Measurements from ENCODE around the gene FNDC3B.

The FNDC3B gene

DNA sequence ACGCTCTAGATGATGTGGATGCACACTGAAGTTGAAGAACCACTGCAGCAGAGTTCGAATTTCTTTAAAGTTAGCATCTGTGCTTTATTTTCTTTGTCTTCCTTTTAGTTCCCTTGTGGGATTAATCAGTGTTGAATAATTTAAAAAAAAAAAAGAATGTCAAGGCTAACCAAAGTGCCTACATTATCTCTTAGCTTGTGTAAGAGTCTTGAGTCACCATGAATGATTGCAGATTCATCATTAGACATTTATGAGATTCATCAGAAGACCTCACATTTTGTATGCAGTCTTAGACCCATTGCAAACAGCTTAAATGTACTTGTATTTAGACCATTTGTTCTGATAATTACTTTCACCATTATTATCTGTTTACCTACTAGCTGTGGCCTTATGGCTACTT lies 182.2 kb downstream of the FNDC3B start:
- Histone ChIP-seq H3K4me3 (ENCODE audit: control insufficient read depth in 1 of 7, extremely low read depth in 1 of 7, insufficient read depth in 4 of 7, low read depth in 2 of 7, low read length in 6 of 7) (no peak overlapping the region), H3K9me3 (ENCODE audit: control extremely low read depth in 1 of 5, control insufficient read depth in 4 of 5, insufficient read depth in 2 of 5, low read depth in 1 of 5, low read length in 4 of 5) (no peaks in the 10 kb centered on the region), H3K4me1 (ENCODE audit: control extremely low read depth in 1 of 4, control insufficient read depth in 4 of 4, insufficient read depth in 4 of 4, low read length in 3 of 4) (peaks cover 0 to 5% (median under 1%) of the 10 kb centered on the region in 4 experiments), H3K27ac (ENCODE audit: insufficient read depth in 1 of 2, low read depth in 1 of 2, low read length in 2 of 2, poor library complexity in 1 of 2, severe bottlenecking in 2 of 2) (no peak overlapping the region), H3K27me3 (replicated peaks in 2 of 5; ENCODE audit: control insufficient read depth in 4 of 5, insufficient read depth in 5 of 5, low read length in 4 of 5) (no peaks in the 10 kb centered on the region), H3K36me3 (ENCODE audit: control insufficient read depth in 4 of 4, insufficient read depth in 4 of 4, low read length in 3 of 4) (peaks cover 0 to 15% (median 0%) of the 10 kb centered on the region in 4 experiments)
- ChIA-PET CTCF (interaction anchor here (0.8 to 1.1 kb wide), 2 partner anchors 8 to 15 kb away, joined by 3 read pairs; no protein-coding TSS in a partner anchor), POLR2A (no interaction called here)
- WGBS (ENCODE audit: insufficient coverage), result 100% methylated on average over 2 of the region's 2 CpGs
- DNase-seq, result no peak

- POLR2A ChIA-PET, result no interaction called here
Measured at GRCh38 chr3:172222478-172223071, 183.2 kb downstream of the FNDC3B start.

DNA sequence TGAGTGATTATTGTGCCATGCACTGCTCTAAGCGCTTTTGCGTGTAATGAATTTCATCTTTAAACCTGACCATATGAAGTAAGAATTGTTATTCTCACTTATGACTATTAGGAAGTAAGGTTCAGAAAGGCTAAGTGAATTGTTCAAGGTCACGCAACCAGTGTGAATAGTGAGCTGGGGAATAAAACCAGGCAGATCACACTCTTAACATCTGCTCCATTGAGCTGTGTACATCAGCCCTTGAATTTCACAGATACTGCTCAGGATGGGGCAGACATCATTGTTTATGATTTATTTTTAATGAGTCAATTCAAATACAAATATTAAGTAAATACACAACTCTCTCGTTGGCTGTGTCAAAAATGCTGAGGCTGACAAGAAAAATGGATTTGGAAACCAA lies 184.5 kb downstream of the FNDC3B start:
- Histone ChIP-seq H3K4me1 (ENCODE audit: control extremely low read depth in 1 of 4, control insufficient read depth in 4 of 4, insufficient read depth in 4 of 4, low read length in 3 of 4) (peaks cover 0 to 1% (median under 1%) of the 10 kb centered on the region in 4 experiments), H3K27me3 (replicated peaks in 2 of 5; ENCODE audit: control insufficient read depth in 4 of 5, insufficient read depth in 5 of 5, low read length in 4 of 5) (no peaks in the 10 kb centered on the region), H3K36me3 (ENCODE audit: control insufficient read depth in 4 of 4, insufficient read depth in 4 of 4, low read length in 3 of 4) (peaks cover 0 to 31% (median 2%) of the 10 kb centered on the region in 4 experiments), H3K9me3 (ENCODE audit: control extremely low read depth in 1 of 5, control insufficient read depth in 4 of 5, insufficient read depth in 2 of 5, low read depth in 1 of 5, low read length in 4 of 5) (no peaks in the 10 kb centered on the region), H3K27ac (ENCODE audit: insufficient read depth in 1 of 2, low read depth in 1 of 2, low read length in 2 of 2, poor library complexity in 1 of 2, severe bottlenecking in 2 of 2) (no peak overlapping the region), H3K4me3 (ENCODE audit: control insufficient read depth in 1 of 7, extremely low read depth in 1 of 7, insufficient read depth in 4 of 7, low read depth in 2 of 7, low read length in 6 of 7) (no peak overlapping the region)
- ChIA-PET CTCF (no interaction called here), POLR2A (no interaction called here)
- 100% methylated on average over 1 of the region's 4 CpGs for WGBS (ENCODE audit: insufficient coverage)
- DNase-seq, result no peak

More at GRCh38 chr3:172222478-172223071, 183.2 kb downstream of the FNDC3B start:
- H3K4me3 ChIP-seq (ENCODE audit: control insufficient read depth in 1 of 7, extremely low read depth in 1 of 7, insufficient read depth in 4 of 7, low read depth in 2 of 7, low read length in 6 of 7), result no peak overlapping the region
- H3K9me3 ChIP-seq (ENCODE audit: control extremely low read depth in 1 of 5, control insufficient read depth in 4 of 5, insufficient read depth in 2 of 5, low read depth in 1 of 5, low read length in 4 of 5), result no peaks in the 10 kb centered on the region
- H3K27me3 ChIP-seq (replicated peaks in 2 of 5; ENCODE audit: control insufficient read depth in 4 of 5, insufficient read depth in 5 of 5, low read length in 4 of 5), result no peaks in the 10 kb centered on the region
- H3K4me1 ChIP-seq (ENCODE audit: control extremely low read depth in 1 of 4, control insufficient read depth in 4 of 4, insufficient read depth in 4 of 4, low read length in 3 of 4), result peaks cover 0 to 5% (median under 1%) of the 10 kb centered on the region in 4 experiments
- peaks cover 0 to 23% (median 2%) of the 10 kb centered on the region in 4 experiments for H3K36me3 ChIP-seq (ENCODE audit: control insufficient read depth in 4 of 4, insufficient read depth in 4 of 4, low read length in 3 of 4)
- CTCF ChIA-PET, result interaction anchor here (0.8 to 1.1 kb wide), 2 partner anchors 10 to 14 kb away, joined by 3 read pairs; no protein-coding TSS in a partner anchor
- H3K27ac ChIP-seq (ENCODE audit: insufficient read depth in 1 of 2, low read depth in 1 of 2, low read length in 2 of 2, poor library complexity in 1 of 2, severe bottlenecking in 2 of 2), result no peak overlapping the region
- DNase-seq, result no peak
- WGBS (ENCODE audit: insufficient coverage), result 96% methylated on average over 9 of the region's 10 CpGs

DNA sequence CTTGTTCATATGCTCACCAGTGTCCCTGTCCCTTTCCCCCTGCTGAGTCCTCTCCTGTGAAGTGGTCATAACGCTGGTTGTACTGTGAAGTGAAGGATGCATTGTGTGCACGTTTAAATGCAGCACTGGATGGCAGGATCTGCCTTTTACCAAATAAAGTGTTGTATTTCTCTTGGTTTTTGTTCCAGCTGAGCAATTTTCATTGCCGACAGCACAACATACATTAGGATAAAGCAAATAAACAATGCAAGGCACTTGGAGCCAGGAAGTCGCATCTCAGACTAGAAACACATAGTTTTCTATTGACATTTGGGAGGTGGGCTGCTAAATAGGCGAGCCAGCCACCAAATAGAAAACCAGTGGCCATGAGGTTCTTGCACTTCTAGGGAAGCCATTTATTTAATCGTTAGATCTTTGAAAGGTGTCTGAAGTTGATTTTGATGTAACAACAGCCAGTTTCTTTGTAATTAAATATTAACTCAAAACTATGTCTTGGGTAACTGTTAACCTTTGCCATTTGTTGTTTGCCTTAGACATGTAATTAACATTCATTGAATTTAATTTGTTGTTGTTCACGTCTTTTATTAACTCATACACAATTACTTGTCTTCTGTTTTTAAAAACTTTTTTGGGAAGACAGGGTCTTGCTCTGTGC lies 185.3 kb downstream of the FNDC3B start:
- DNase-seq, result no peak
- 100% methylated on average over 3 of the region's 7 CpGs for WGBS (ENCODE audit: insufficient coverage)
- ChIA-PET POLR2A (no interaction called here), CTCF (interaction anchor here (1.4 kb wide), 1 partner anchor 61 kb away, joined by 4 read pairs; no protein-coding TSS in a partner anchor)
- no peaks in the 10 kb centered on the region for H3K27me3 ChIP-seq (replicated peaks in 2 of 5; ENCODE audit: control insufficient read depth in 4 of 5, insufficient read depth in 5 of 5, low read length in 4 of 5)
- H3K9me3 ChIP-seq (ENCODE audit: control extremely low read depth in 1 of 5, control insufficient read depth in 4 of 5, insufficient read depth in 2 of 5, low read depth in 1 of 5, low read length in 4 of 5), result no peaks in the 10 kb centered on the region
- no peak overlapping the region for H3K4me3 ChIP-seq (ENCODE audit: control insufficient read depth in 1 of 7, extremely low read depth in 1 of 7, insufficient read depth in 4 of 7, low read depth in 2 of 7, low read length in 6 of 7)
- peaks cover 0 to 40% (median 2%) of the 10 kb centered on the region in 4 experiments for H3K36me3 ChIP-seq (ENCODE audit: control insufficient read depth in 4 of 4, insufficient read depth in 4 of 4, low read length in 3 of 4)
- H3K4me1 ChIP-seq (ENCODE audit: control extremely low read depth in 1 of 4, control insufficient read depth in 4 of 4, insufficient read depth in 4 of 4, low read length in 3 of 4), result no peaks in the 10 kb centered on the region
- H3K27ac ChIP-seq (ENCODE audit: insufficient read depth in 1 of 2, low read depth in 1 of 2, low read length in 2 of 2, poor library complexity in 1 of 2, severe bottlenecking in 2 of 2), result no peak overlapping the region

GRCh38 chr3:172225215-172225707 lies 185.9 kb downstream of the FNDC3B start:
- Histone ChIP-seq H3K9me3 (ENCODE audit: control extremely low read depth in 1 of 5, control insufficient read depth in 4 of 5, insufficient read depth in 2 of 5, low read depth in 1 of 5, low read length in 4 of 5) (no peaks in the 10 kb centered on the region), H3K27me3 (replicated peaks in 2 of 5; ENCODE audit: control insufficient read depth in 4 of 5, insufficient read depth in 5 of 5, low read length in 4 of 5) (no peaks in the 10 kb centered on the region), H3K36me3 (ENCODE audit: control insufficient read depth in 4 of 4, insufficient read depth in 4 of 4, low read length in 3 of 4) (peaks cover 0 to 40% (median 2%) of the 10 kb centered on the region in 4 experiments), H3K4me3 (ENCODE audit: control insufficient read depth in 1 of 7, extremely low read depth in 1 of 7, insufficient read depth in 4 of 7, low read depth in 2 of 7, low read length in 6 of 7) (no peak overlapping the region), H3K4me1 (ENCODE audit: control extremely low read depth in 1 of 4, control insufficient read depth in 4 of 4, insufficient read depth in 4 of 4, low read length in 3 of 4) (no peaks in the 10 kb centered on the region), H3K27ac (ENCODE audit: insufficient read depth in 1 of 2, low read depth in 1 of 2, low read length in 2 of 2, poor library complexity in 1 of 2, severe bottlenecking in 2 of 2) (no peak overlapping the region)
- 87% methylated on average over 3 of the region's 5 CpGs for WGBS (ENCODE audit: insufficient coverage)
- POLR2A ChIA-PET, result no interaction called here
- CTCF ChIA-PET, result interaction anchor here (1.4 to 1.5 kb wide), 2 partner anchors 11 to 62 kb away, joined by 4 read pairs; no protein-coding TSS in a partner anchor
- DNase-seq, result no peak

- no peak overlapping the region for H3K27ac ChIP-seq (ENCODE audit: insufficient read depth in 1 of 2, low read depth in 1 of 2, low read length in 2 of 2, poor library complexity in 1 of 2, severe bottlenecking in 2 of 2)
- no peak for DNase-seq
- POLR2A ChIA-PET, result no interaction called here
Measured at GRCh38 chr3:172226831-172227230, 187.5 kb downstream of the FNDC3B start.

More at GRCh38 chr3:172226831-172227230, 187.5 kb downstream of the FNDC3B start:
- Histone ChIP-seq H3K9me3 (ENCODE audit: control extremely low read depth in 1 of 5, control insufficient read depth in 4 of 5, insufficient read depth in 2 of 5, low read depth in 1 of 5, low read length in 4 of 5) (no peaks in the 10 kb centered on the region), H3K4me3 (ENCODE audit: control insufficient read depth in 1 of 7, extremely low read depth in 1 of 7, insufficient read depth in 4 of 7, low read depth in 2 of 7, low read length in 6 of 7) (no peak overlapping the region), H3K27me3 (replicated peaks in 2 of 5; ENCODE audit: control insufficient read depth in 4 of 5, insufficient read depth in 5 of 5, low read length in 4 of 5) (no peaks in the 10 kb centered on the region), H3K4me1 (ENCODE audit: control extremely low read depth in 1 of 4, control insufficient read depth in 4 of 4, insufficient read depth in 4 of 4, low read length in 3 of 4) (no peaks in the 10 kb centered on the region), H3K36me3 (ENCODE audit: control insufficient read depth in 4 of 4, insufficient read depth in 4 of 4, low read length in 3 of 4) (peaks cover 0 to 47% (median 3%) of the 10 kb centered on the region in 4 experiments)
- 100% methylated on average over 3 of the region's 5 CpGs for WGBS (ENCODE audit: insufficient coverage)
- CTCF ChIA-PET, result interaction anchor here (0.6 to 1.5 kb wide), 4 partner anchors 10 to 47 kb away, joined by 3 to 4 read pairs (median 3); no protein-coding TSS in a partner anchor
